Measurements from ENCODE around the gene DYSF.

DNA sequence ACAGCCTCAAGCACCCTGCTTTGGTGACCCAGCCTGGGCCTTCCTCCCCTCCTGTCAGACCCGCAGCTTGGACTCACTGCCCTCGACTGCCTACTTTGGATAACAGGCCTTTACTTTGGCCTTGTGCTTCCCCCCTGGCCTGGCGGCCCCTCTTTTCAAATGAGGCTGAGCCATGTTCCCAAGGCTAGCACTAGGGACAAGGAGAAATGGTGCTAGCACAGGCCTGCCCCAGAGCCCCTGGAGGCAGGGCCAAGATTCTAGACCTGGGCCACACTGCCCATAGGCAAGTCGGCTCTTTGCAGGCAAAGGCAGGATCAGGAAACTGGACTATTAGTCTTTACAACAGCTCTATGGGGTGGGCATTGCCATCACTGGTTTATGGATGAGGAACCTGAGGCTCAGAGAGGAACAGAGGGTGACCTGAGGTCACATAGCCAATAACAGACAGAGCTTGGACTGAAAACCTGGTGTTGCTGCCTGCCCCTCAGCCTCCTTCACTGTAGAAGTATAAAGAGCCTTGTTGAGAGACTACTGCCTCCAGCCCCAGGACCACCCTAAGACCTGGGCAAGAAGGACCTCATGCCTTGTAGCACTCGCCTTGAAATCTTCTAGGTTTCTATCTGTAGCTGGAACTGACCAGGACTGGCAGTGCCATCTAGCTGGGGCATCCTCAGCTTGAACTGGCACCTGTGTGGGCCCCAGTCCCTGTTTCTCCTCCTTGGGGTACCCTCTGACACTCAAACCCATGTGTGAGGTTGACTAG, 266.3 kb downstream of the DYSF start:
- TF ChIP-seq, protein P1, sequence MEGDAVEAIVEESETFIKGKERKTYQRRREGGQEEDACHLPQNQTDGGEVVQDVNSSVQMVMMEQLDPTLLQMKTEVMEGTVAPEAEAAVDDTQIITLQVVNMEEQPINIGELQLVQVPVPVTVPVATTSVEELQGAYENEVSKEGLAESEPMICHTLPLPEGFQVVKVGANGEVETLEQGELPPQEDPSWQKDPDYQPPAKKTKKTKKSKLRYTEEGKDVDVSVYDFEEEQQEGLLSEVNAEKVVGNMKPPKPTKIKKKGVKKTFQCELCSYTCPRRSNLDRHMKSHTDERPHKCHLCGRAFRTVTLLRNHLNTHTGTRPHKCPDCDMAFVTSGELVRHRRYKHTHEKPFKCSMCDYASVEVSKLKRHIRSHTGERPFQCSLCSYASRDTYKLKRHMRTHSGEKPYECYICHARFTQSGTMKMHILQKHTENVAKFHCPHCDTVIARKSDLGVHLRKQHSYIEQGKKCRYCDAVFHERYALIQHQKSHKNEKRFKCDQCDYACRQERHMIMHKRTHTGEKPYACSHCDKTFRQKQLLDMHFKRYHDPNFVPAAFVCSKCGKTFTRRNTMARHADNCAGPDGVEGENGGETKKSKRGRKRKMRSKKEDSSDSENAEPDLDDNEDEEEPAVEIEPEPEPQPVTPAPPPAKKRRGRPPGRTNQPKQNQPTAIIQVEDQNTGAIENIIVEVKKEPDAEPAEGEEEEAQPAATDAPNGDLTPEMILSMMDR (conservative IDR thresholded peaks at IDR 0.05; ENCODE audit: low read length): no peak
- TF ChIP-seq EZH2phosphoT487 (IDR thresholded peaks at IDR 0.05; ENCODE audit: borderline replicate concordance, low read depth, low read length): no peak
